Body of pancreas (tissue), 4 donors: Measurements from ENCODE around the gene KCNJ6. TPM values are rescaled to one million over a fixed set of nuclear protein-coding genes. Genes with fewer than 3 reads are reported as not detected.
"Not testable (repeated sequence)": the region's sequence is repeated elsewhere in the genome, so short reads cannot be mapped to it uniquely, and the experiment has no call there.

Experiments
- ATAC-seq: fragments of 150-250 bp; one replicate; pipeline ENCODE4 v1.9.1; 2016
- DNase-seq, 4 donors: peaks; one replicate each; pipeline ENCODE4 v3.0.0-alpha.2; 2019
- H3K27ac ChIP-seq, 4 donors: fragments of 200-600 bp; sonication (generic); 1 replicate in 3 of 4; 2 replicates in 1 of 4; pipeline versions ENCODE4 v1.5.1 to v1.6.1; 2016 to 2019; ENCODE audit warnings: mild to moderate bottlenecking in 1 of 4, mixed read lengths in 1 of 4, moderate library complexity in 1 of 4
- H3K27me3 ChIP-seq, 2 donors: fragments of 200-600 bp; sonication (generic); one replicate each; pipeline ENCODE4 v1.6.0; 2016; ENCODE audit warnings: mild to moderate bottlenecking in 1 of 2
- H3K36me3 ChIP-seq, 2 donors: fragments of 200-600 bp; sonication (generic); replicated peaks in 1 of 2; 2 replicates each; pipeline ENCODE4 v1.5.1; 2016; ENCODE audit warnings: low read depth in 2 of 2; ENCODE audit not compliant: insufficient read depth in 1 of 2
- H3K4me1 ChIP-seq: fragments of 200-600 bp; sonication (generic); one replicate; pipeline ENCODE4 v1.6.0; 2016
- H3K4me3 ChIP-seq, 2 donors: fragments of 200-600 bp; sonication (generic); 1 replicate in 1 of 2; 2 replicates in 1 of 2; pipeline ENCODE4 v1.5.1; 2016 to 2019
- H3K9me3 ChIP-seq, 3 donors: fragments of 200-600 bp; sonication (generic); 1 replicate in 2 of 3; 2 replicates in 1 of 3; pipeline ENCODE4 v1.5.1; 2016
- CTCF ChIP-seq, 7 experiments: fragments of 450-650 bp in 4 of 7; fragments of 200-600 bp in 3 of 7; sonication (generic) in 3 of 7; IDR thresholded peaks; one replicate each; pipeline ENCODE4 v1.5.1; 2016 to 2019; ENCODE audit warnings: antibody characterized with exemption in 7 of 7
- POLR2A ChIP-seq, 3 donors: fragments of 450-650 bp; IDR thresholded peaks; one replicate each; pipeline ENCODE4 v1.6.1; 2016; ENCODE audit warnings: antibody characterized with exemption in 3 of 3, mild to moderate bottlenecking in 2 of 3
- WGBS, 2 donors: methylation state at CpG; one replicate each; pipeline ENCODE4 v1.1.5; 2017; 5-methylcytosine and 5-hydroxymethylcytosine counted together
- intact Hi-C: fragments of 100-400 bp; cut with DNase I; formaldehyde crosslinking; loops from one replicate; pipeline ENCODE4 v1.15.1; 2023
- total RNA-seq, 2 donors: library from RNA; depleted of rRNA; stranded (reverse); fragments of >200 nt; gene quantifications; one replicate each; pipeline ENCODE4 v1.1.0, GENCODE V29; 2016

KCNJ6 gene
- total RNA-seq, 2 donors from 2014 or later, result under 0.01 to 0.78 TPM

GRCh38 chr21:37668462-37669239 is 247.6 kb downstream of the KCNJ6 start:
- Histone ChIP-seq H3K9me3 (no peaks in the 10 kb centered on the region), H3K27me3 (no peaks in the 10 kb centered on the region), H3K4me3 (no peak overlapping the region), H3K4me1 (no peaks in the 10 kb centered on the region), H3K27ac (no peak overlapping the region), H3K36me3 (no peaks in the 10 kb centered on the region)
- no peak for DNase-seq
- no peak for ATAC-seq
- TF ChIP-seq POLR2A (IDR thresholded peaks at IDR 0.05) (no peak), CTCF (IDR thresholded peaks at IDR 0.05) (no peak)
- intact Hi-C loops, result no loop called here
- 80 to 81% methylated on average over 7 of the region's 7 CpGs for WGBS, 2 donors

GRCh38 chr21:37667380-37667779 is 248.9 kb downstream of the KCNJ6 start:
- Histone ChIP-seq H3K4me1 (no peaks in the 10 kb centered on the region), H3K36me3 (no peaks in the 10 kb centered on the region), H3K4me3 (no peak overlapping the region), H3K27me3 (no peaks in the 10 kb centered on the region), H3K9me3 (no peaks in the 10 kb centered on the region), H3K27ac (no peak overlapping the region)
- WGBS, 2 donors, result 93 to 95% methylated on average over 19 of the region's 19 CpGs
- no peak for DNase-seq
- no peak for ATAC-seq
- no peak for TF ChIP-seq CTCF (IDR thresholded peaks at IDR 0.05)
- TF ChIP-seq POLR2A (IDR thresholded peaks at IDR 0.05), result no peak
- intact Hi-C loops, result no loop called here

GRCh38 chr21:37665230-37666024 is 250.8 kb downstream of the KCNJ6 start:
- ATAC-seq (no peak), DNase-seq (no peak)
- TF ChIP-seq CTCF (IDR thresholded peaks at IDR 0.05) (no peak), POLR2A (IDR thresholded peaks at IDR 0.05) (no peak)
- Histone ChIP-seq H3K9me3 (no peaks in the 10 kb centered on the region), H3K27me3 (no peaks in the 10 kb centered on the region), H3K4me3 (no peak overlapping the region), H3K36me3 (no peaks in the 10 kb centered on the region), H3K27ac (no peak overlapping the region), H3K4me1 (no peaks in the 10 kb centered on the region)
- intact Hi-C loops, result no loop called here
- WGBS, 2 donors, result 75 to 79% methylated on average over 10 of the region's 10 CpGs

GRCh38 chr21:37662227-37662626 is 254.0 kb downstream of the KCNJ6 start:
- H3K27me3 ChIP-seq, intact Hi-C loops, H3K36me3 ChIP-seq, H3K27ac ChIP-seq, DNase-seq, H3K4me3 ChIP-seq, H3K9me3 ChIP-seq, ATAC-seq: not testable (repeated sequence)
- 94% methylated on average over 1 of the region's 1 CpG for WGBS, 2 donors
- peaks cover 27% of the 10 kb centered on the region for H3K4me1 ChIP-seq

- ATAC-seq (no peak), DNase-seq (no peak)
- no peaks in the 10 kb centered on the region for H3K27me3 ChIP-seq
- TF ChIP-seq POLR2A (IDR thresholded peaks at IDR 0.05), result no peak
- no peak for TF ChIP-seq CTCF (IDR thresholded peaks at IDR 0.05)
- peaks cover 27% of the 10 kb centered on the region for H3K4me1 ChIP-seq
- H3K27ac ChIP-seq, result no peak overlapping the region
- 93 to 95% methylated on average over 6 of the region's 6 CpGs for WGBS, 2 donors
- no peaks in the 10 kb centered on the region for H3K9me3 ChIP-seq
- intact Hi-C loops, result no loop called here
- no peak overlapping the region for H3K4me3 ChIP-seq
- H3K36me3 ChIP-seq, result no peaks in the 10 kb centered on the region
Measured at GRCh38 chr21:37660709-37661108, 255.5 kb downstream of the KCNJ6 start.
